ENCODE results near the gene POU2F1. TPM values are rescaled to one million over a fixed set of nuclear protein-coding genes. Genes with fewer than 3 reads are reported as not detected.

Gene POU2F1
- total RNA-seq, 1 experiment from 2014 or later = 28.5 TPM

DNA sequence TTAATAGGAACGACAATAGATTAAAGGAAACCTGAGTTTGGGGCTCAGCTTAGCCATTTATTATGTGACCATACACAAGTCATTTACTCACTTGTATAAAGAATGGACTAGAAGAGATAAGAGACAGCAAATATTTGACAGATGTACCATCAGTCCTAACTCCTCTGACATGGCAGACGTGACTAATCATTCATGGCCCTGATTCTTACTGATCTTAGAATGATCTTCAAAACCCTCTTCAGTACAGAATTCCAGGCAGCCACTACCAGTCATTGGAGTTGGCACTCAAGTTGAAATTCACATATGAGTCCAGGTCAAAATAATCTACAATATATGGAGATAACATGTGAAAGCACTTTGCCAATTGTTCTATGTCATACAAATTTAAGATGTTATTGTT lies 21.0 kb upstream of the POU2F1 start:
- H3K36me3 ChIP-seq (ENCODE audit: low read depth) = no peaks in the 10 kb centered on the region
- H3K9me2 ChIP-seq (ENCODE audit: insufficient read depth) = no peaks in the 10 kb centered on the region
- H3K27me3 ChIP-seq (ENCODE audit: insufficient read depth, low read depth) = no peaks in the 10 kb centered on the region
- H3F3A ChIP-seq (ENCODE audit: insufficient read depth, low read depth) = peaks cover 9% of the 10 kb centered on the region
- no peak overlapping the region for H3K27ac ChIP-seq
- H2AFZ ChIP-seq = no peak overlapping the region
- DNase-seq = no peak
- intact Hi-C loops (cut with micrococcal nuclease; ENCODE audit: unreplicated experiment) = no loop called here
- H4K20me1 ChIP-seq (ENCODE audit: insufficient read depth) = no peaks in the 10 kb centered on the region
- peaks cover 3% of the 10 kb centered on the region; the same call in 1 of the 2 replicates for H3K9me3 ChIP-seq (ENCODE audit: insufficient read depth, low read depth)
- BruUV-seq (replicated peaks) = no TSS peak
- TF ChIP-seq, protein P1, sequence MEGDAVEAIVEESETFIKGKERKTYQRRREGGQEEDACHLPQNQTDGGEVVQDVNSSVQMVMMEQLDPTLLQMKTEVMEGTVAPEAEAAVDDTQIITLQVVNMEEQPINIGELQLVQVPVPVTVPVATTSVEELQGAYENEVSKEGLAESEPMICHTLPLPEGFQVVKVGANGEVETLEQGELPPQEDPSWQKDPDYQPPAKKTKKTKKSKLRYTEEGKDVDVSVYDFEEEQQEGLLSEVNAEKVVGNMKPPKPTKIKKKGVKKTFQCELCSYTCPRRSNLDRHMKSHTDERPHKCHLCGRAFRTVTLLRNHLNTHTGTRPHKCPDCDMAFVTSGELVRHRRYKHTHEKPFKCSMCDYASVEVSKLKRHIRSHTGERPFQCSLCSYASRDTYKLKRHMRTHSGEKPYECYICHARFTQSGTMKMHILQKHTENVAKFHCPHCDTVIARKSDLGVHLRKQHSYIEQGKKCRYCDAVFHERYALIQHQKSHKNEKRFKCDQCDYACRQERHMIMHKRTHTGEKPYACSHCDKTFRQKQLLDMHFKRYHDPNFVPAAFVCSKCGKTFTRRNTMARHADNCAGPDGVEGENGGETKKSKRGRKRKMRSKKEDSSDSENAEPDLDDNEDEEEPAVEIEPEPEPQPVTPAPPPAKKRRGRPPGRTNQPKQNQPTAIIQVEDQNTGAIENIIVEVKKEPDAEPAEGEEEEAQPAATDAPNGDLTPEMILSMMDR (conservative IDR thresholded peaks at IDR 0.05) = no peak
- TF ChIP-seq EZH2 (IDR thresholded peaks at IDR 0.05; ENCODE audit: low read depth) = no peak
- CTCF ChIA-PET = no interaction called here
- no peaks in the 10 kb centered on the region for H3K79me2 ChIP-seq (ENCODE audit: low read depth)
- no peak overlapping the region for H3K4me3 ChIP-seq
- POLR2A ChIA-PET (ENCODE audit: unreplicated experiment) = no interaction called here
- no peak overlapping the region for H3K4me2 ChIP-seq
- peaks cover 14% of the 10 kb centered on the region for H3K4me1 ChIP-seq (replicated peaks; ENCODE audit: insufficient read depth)

DNA sequence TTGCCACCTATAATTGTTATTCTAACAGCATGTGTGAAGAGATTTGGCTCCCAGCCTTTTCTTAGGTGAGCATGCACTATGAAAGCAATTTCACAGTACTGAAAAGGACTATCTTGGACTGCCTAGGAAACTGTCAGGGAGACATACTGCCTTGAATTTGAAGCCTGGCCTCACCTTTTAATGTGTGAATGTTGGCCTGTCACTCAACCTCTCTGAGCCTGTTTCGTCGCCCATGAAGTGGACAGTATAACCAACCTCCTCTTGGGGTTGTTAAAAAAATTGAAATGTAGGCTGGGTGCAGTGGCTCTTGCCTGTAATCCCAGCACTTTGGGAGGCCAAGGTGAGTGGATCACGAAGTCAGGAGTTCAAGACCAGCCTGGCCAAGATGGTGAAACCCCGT lies 20.4 kb upstream of the POU2F1 start:
- Histone ChIP-seq H4K20me1 (ENCODE audit: insufficient read depth) (no peaks in the 10 kb centered on the region), H3K4me2 (no peak overlapping the region), H3K4me1 (replicated peaks; ENCODE audit: insufficient read depth) (peaks cover 15% of the 10 kb centered on the region), H3K4me3 (no peak overlapping the region), H3K27ac (no peak overlapping the region), H3K27me3 (ENCODE audit: insufficient read depth, low read depth) (no peaks in the 10 kb centered on the region), H3K36me3 (ENCODE audit: low read depth) (no peaks in the 10 kb centered on the region), H3F3A (ENCODE audit: insufficient read depth, low read depth) (peaks cover 9% of the 10 kb centered on the region), H3K9me2 (ENCODE audit: insufficient read depth) (no peaks in the 10 kb centered on the region), H2AFZ (no peak overlapping the region), H3K9me3 (ENCODE audit: insufficient read depth, low read depth) (peaks cover 3% of the 10 kb centered on the region; the same call in 1 of the 2 replicates), H3K79me2 (ENCODE audit: low read depth) (no peaks in the 10 kb centered on the region)
- POLR2A ChIA-PET (ENCODE audit: unreplicated experiment) = no interaction called here
- CTCF ChIA-PET = no interaction called here
- no peak for DNase-seq
- no TSS peak for BruUV-seq (replicated peaks)
- TF ChIP-seq EZH2 (IDR thresholded peaks at IDR 0.05; ENCODE audit: low read depth) = no peak
- TF ChIP-seq, protein P1 (conservative IDR thresholded peaks at IDR 0.05) = no peak
- intact Hi-C loops (cut with micrococcal nuclease; ENCODE audit: unreplicated experiment) = no loop called here

DNA sequence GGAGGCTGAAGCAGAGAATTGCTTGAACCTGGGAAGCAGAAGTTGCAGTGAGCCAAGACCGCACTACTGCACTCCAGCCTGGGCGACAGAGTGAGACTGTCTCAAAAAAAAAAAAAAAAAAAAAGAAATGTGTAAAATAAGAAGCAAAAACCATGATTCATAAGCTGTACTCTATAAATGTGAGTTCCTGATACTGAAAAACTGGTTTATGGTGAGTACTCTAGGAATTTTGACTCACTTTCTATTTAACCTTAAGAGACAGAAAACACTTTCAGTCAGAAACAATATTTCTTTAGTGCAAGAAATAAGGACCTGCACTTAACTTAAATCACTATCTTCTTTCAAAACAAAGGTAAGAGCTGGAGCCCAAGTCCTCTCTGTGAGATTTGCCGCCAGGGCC lies 19.9 kb upstream of the POU2F1 start:
- no peak overlapping the region for H3K27ac ChIP-seq
- no TSS peak for BruUV-seq (replicated peaks)
- H3F3A ChIP-seq (ENCODE audit: insufficient read depth, low read depth) = peaks cover 7% of the 10 kb centered on the region
- ChIA-PET POLR2A (ENCODE audit: unreplicated experiment) (no interaction called here), CTCF (no interaction called here)
- H2AFZ ChIP-seq = no peak overlapping the region
- no peak overlapping the region for H3K4me2 ChIP-seq
- no peaks in the 10 kb centered on the region for H3K9me2 ChIP-seq (ENCODE audit: insufficient read depth)
- peaks cover 17% of the 10 kb centered on the region for H3K4me1 ChIP-seq (replicated peaks; ENCODE audit: insufficient read depth)
- H3K9me3 ChIP-seq (ENCODE audit: insufficient read depth, low read depth) = peaks cover 3% of the 10 kb centered on the region; the same call in 1 of the 2 replicates
- H3K79me2 ChIP-seq (ENCODE audit: low read depth) = no peaks in the 10 kb centered on the region
- intact Hi-C loops (cut with micrococcal nuclease; ENCODE audit: unreplicated experiment) = no loop called here
- TF ChIP-seq EZH2 (IDR thresholded peaks at IDR 0.05; ENCODE audit: low read depth) = no peak
- TF ChIP-seq, protein P1 (conservative IDR thresholded peaks at IDR 0.05) = no peak
- peak in 1 of 2 experiments; percentile 55 for DNase-seq
- no peaks in the 10 kb centered on the region for H3K36me3 ChIP-seq (ENCODE audit: low read depth)
- H3K27me3 ChIP-seq (ENCODE audit: insufficient read depth, low read depth) = no peaks in the 10 kb centered on the region
- no peak overlapping the region for H3K4me3 ChIP-seq
- no peaks in the 10 kb centered on the region for H4K20me1 ChIP-seq (ENCODE audit: insufficient read depth)
